IMR-90 (cell line): ENCODE data around the gene ATRNL1. TPM values are rescaled to one million over a fixed set of nuclear protein-coding genes. Genes with fewer than 3 reads are reported as not detected.
A peak's percentile ranks its signal among the peaks of the same experiment; 100 is the strongest.

Source experiments
- ATAC-seq: fragments of 200-7000 bp; cut with Tn5 transposase; 2 replicates; pipeline ENCODE4 v1.9.1; 2020; ENCODE audit warnings: low read depth, mild to moderate bottlenecking, moderate library complexity
- BruUV-seq: library from RNA; stranded (reverse); fragments of 400-500 nt; replicated peaks from 2 replicates; lab custom pipeline; 2021; lab: Mats Ljungman, UMichigan
- CTCF ChIA-PET: fragments of 300-600 bp; formaldehyde crosslinking; extraction: SDS; loops from one replicate; lab custom pipeline; 2021; ENCODE audit warnings: antibody characterized with exemption; lab: Yijun Ruan, JAX
- POLR2A ChIA-PET: fragments of 300-600 bp; sonication (Branson Sonifier 250); formaldehyde crosslinking; loops from one replicate; lab custom pipeline; 2022; ENCODE audit warnings: antibody characterized with exemption; ENCODE audit not compliant: unreplicated experiment; lab: Charles Lee
- DNase-seq: peaks from one replicate; pipeline ENCODE4 v3.0.0; 2013
- H2AFZ ChIP-seq: replicated peaks from 2 replicates; pipeline ENCODE3; 2013; ENCODE audit warnings: low read length, mild to moderate bottlenecking; ENCODE audit not compliant: poor library complexity
- H2AK5ac ChIP-seq: 2 replicates; pipeline ENCODE4 v1.6.1; 2013; ENCODE audit warnings: low read depth, low read length, inconsistent platforms
- H2AK9ac ChIP-seq: replicated peaks from 2 replicates; pipeline ENCODE3; 2013; ENCODE audit warnings: mild to moderate bottlenecking, low read depth, low read length, moderate library complexity; ENCODE audit not compliant: poor library complexity
- H2BK120ac ChIP-seq: 2 replicates; pipeline ENCODE4 v1.6.1; 2013; ENCODE audit warnings: low read depth, low read length, inconsistent platforms
- H2BK15ac ChIP-seq: 3 replicates; pipeline ENCODE4 v1.6.1; 2013; ENCODE audit warnings: low read depth, low read length, inconsistent platforms
- H2BK20ac ChIP-seq: 2 replicates; pipeline ENCODE4 v1.6.1; 2013; ENCODE audit warnings: low read depth, mild to moderate bottlenecking, inconsistent platforms, low read length, moderate library complexity
- H2BK5ac ChIP-seq: 2 replicates; pipeline ENCODE4 v1.6.1; 2013; ENCODE audit warnings: mild to moderate bottlenecking, low read depth, low read length, inconsistent platforms; ENCODE audit not compliant: poor library complexity, severe bottlenecking
- H3K14ac ChIP-seq: replicated peaks from 2 replicates; pipeline ENCODE4 v1.6.1; 2013; ENCODE audit warnings: low read depth, low read length, inconsistent platforms
- H3K18ac ChIP-seq: 2 replicates; pipeline ENCODE4 v1.6.1; 2013; ENCODE audit warnings: low read depth, low read length, control low read depth
- H3K23ac ChIP-seq: 2 replicates; pipeline ENCODE4 v1.6.1; 2013; ENCODE audit warnings: low read depth, low read length, inconsistent platforms
- H3K27ac ChIP-seq: 2 replicates; pipeline ENCODE4 v1.5.1; 2013; ENCODE audit warnings: mild to moderate bottlenecking, control low read depth, low read length; ENCODE audit not compliant: insufficient read depth
- H3K27me3 ChIP-seq: 2 replicates; pipeline ENCODE4 v1.6.1; 2013; ENCODE audit warnings: low read length; ENCODE audit not compliant: control insufficient read depth, insufficient read depth
- H3K36me3 ChIP-seq: 2 replicates; pipeline ENCODE4 v1.6.1; 2013; ENCODE audit warnings: low read length, mixed read lengths; ENCODE audit not compliant: control insufficient read depth, insufficient read depth
- H3K4ac ChIP-seq: 2 replicates; pipeline ENCODE4 v1.6.1; 2013; ENCODE audit warnings: low read depth, low read length, inconsistent platforms
- H3K4me1 ChIP-seq: 2 replicates; pipeline ENCODE4 v1.6.1; 2013; ENCODE audit warnings: low read length, mixed read lengths; ENCODE audit not compliant: control insufficient read depth, insufficient read depth
- H3K4me2 ChIP-seq: 2 replicates; pipeline ENCODE4 v1.6.1; 2013; ENCODE audit warnings: low read depth, mild to moderate bottlenecking, control low read depth, low read length, moderate library complexity
- H3K4me3 ChIP-seq: 2 replicates; pipeline ENCODE4 v1.5.1; 2013; ENCODE audit warnings: low read depth, mild to moderate bottlenecking, control low read depth, low read length, moderate library complexity; ENCODE audit not compliant: insufficient read depth
- H3K56ac ChIP-seq: 2 replicates; pipeline ENCODE4 v1.6.1; 2013; ENCODE audit warnings: low read length, inconsistent platforms; ENCODE audit not compliant: insufficient read depth; ENCODE audit errors: extremely low read depth
- H3K79me1 ChIP-seq, 2 experiments: 2 replicates each; pipeline ENCODE4 v1.6.1; 2013; ENCODE audit warnings: low read length in 2 of 2, inconsistent platforms in 1 of 2, low read depth in 1 of 2
- H3K9ac ChIP-seq: 2 replicates; pipeline ENCODE4 v1.6.1; 2013; ENCODE audit warnings: low read depth, low read length, control low read depth
- H3K9me1 ChIP-seq: 2 replicates; pipeline ENCODE4 v1.6.1; 2013; ENCODE audit warnings: low read length, inconsistent platforms; ENCODE audit not compliant: insufficient read depth
- H3K9me3 ChIP-seq: 2 replicates; pipeline ENCODE4 v1.6.1; 2013; ENCODE audit warnings: low read length; ENCODE audit not compliant: control insufficient read depth, insufficient read depth
- H4K20me1 ChIP-seq: 2 replicates; pipeline ENCODE4 v1.6.1; 2013; ENCODE audit warnings: low read length, inconsistent platforms; ENCODE audit not compliant: insufficient read depth
- H4K5ac ChIP-seq: 2 replicates; pipeline ENCODE4 v1.6.1; 2013; ENCODE audit warnings: mild to moderate bottlenecking, low read depth, low read length, control low read depth
- H4K8ac ChIP-seq, 2 experiments: 2 replicates each; pipeline ENCODE4 v1.6.1; 2013; ENCODE audit warnings: low read depth in 2 of 2, low read length in 2 of 2, control low read depth in 1 of 2, inconsistent platforms in 1 of 2
- H4K91ac ChIP-seq: 2 replicates; pipeline ENCODE4 v1.6.1; 2013; ENCODE audit warnings: low read depth, low read length, inconsistent platforms; ENCODE audit not compliant: insufficient read depth
- BHLHE40 ChIP-seq: fragments of 150-350 bp; IDR thresholded peaks from 2 replicates; pipeline ENCODE4 v1.6.1; 2016; ENCODE audit warnings: mild to moderate bottlenecking, low read depth, low read length
- CEBPB ChIP-seq: IDR thresholded peaks from 2 replicates; pipeline ENCODE4 v1.6.1; 2012; ENCODE audit warnings: low read depth, low read length, improper control_type of control experiment
- CHD1 ChIP-seq: IDR thresholded peaks from 2 replicates; pipeline ENCODE4 v1.6.1; 2012; ENCODE audit warnings: low read depth, low read length, improper control_type of control experiment
- CTCF ChIP-seq: conservative IDR thresholded peaks from 2 replicates; pipeline ENCODE4 v1.5.1; 2012; ENCODE audit warnings: mild to moderate bottlenecking, low read depth, low read length, improper control_type of control experiment
- ELK1 ChIP-seq: fragments of 150-350 bp; IDR thresholded peaks from 2 replicates; pipeline ENCODE4 v1.6.1; 2016; ENCODE audit warnings: low read depth, mild to moderate bottlenecking, low read length, moderate library complexity, borderline replicate concordance
- FOS ChIP-seq: fragments of 150-350 bp; IDR thresholded peaks from 2 replicates; pipeline ENCODE4 v1.6.1; 2016; ENCODE audit warnings: low read depth, low read length
- MAFK ChIP-seq: IDR thresholded peaks from 2 replicates; pipeline ENCODE4 v1.6.1; 2012; ENCODE audit warnings: low read depth, low read length, improper control_type of control experiment
- MAZ ChIP-seq: IDR thresholded peaks from 2 replicates; pipeline ENCODE4 v1.6.1; 2012; ENCODE audit warnings: low read depth, mild to moderate bottlenecking, low read length, improper control_type of control experiment, moderate library complexity, borderline replicate concordance
- MXI1 ChIP-seq: IDR thresholded peaks from 2 replicates; pipeline ENCODE4 v1.6.1; 2012; ENCODE audit warnings: low read depth, mild to moderate bottlenecking, low read length, moderate library complexity, borderline replicate concordance
- NFE2L2 ChIP-seq: fragments of 150-350 bp; IDR thresholded peaks from 2 replicates; pipeline ENCODE4 v1.6.1; 2016; ENCODE audit warnings: low read depth, mild to moderate bottlenecking, low read length
- POLR2A ChIP-seq: IDR thresholded peaks from 2 replicates; pipeline ENCODE4 v1.6.1; 2012; ENCODE audit warnings: mild to moderate bottlenecking, low read depth, low read length
- RAD21 ChIP-seq: IDR thresholded peaks from 2 replicates; pipeline ENCODE4 v1.6.1; 2012; ENCODE audit warnings: low read length, improper control_type of control experiment
- RCOR1 ChIP-seq: IDR thresholded peaks from 2 replicates; pipeline ENCODE4 v1.6.1; 2012; ENCODE audit warnings: mild to moderate bottlenecking, low read length, improper control_type of control experiment; ENCODE audit not compliant: insufficient replicate concordance
- RFX5 ChIP-seq: IDR thresholded peaks from 2 replicates; pipeline ENCODE4 v1.8.0; 2012; ENCODE audit warnings: low read depth, mild to moderate bottlenecking, low read length, moderate library complexity
- SMC3 ChIP-seq: fragments of 150-350 bp; IDR thresholded peaks from 2 replicates; pipeline ENCODE4 v1.6.1; 2016; ENCODE audit warnings: low read depth, mild to moderate bottlenecking, antibody characterized with exemption, low read length, moderate library complexity
- USF2 ChIP-seq: fragments of 150-350 bp; IDR thresholded peaks from 2 replicates; pipeline ENCODE4 v1.6.1; 2017; ENCODE audit warnings: mild to moderate bottlenecking, antibody characterized with exemption, low read length, low read depth
- WGBS, 2 experiments: methylation state at CpG; one replicate each; pipeline versions ENCODE4 v1.1.5 to v1.1.7; 2013; ENCODE audit warnings: missing lambda C conversion rate in 2 of 2; ENCODE audit not compliant: insufficient read length in 1 of 2; ENCODE audit errors: extremely low coverage in 2 of 2; 5-methylcytosine and 5-hydroxymethylcytosine counted together
- dilution Hi-C: fragments of 300-500 bp; cut with HindIII; formaldehyde crosslinking; loops from one replicate; pipeline ENCODE4 v1.14.3; 2018; ENCODE audit warnings: low sequenced_read_pairs; ENCODE audit not compliant: unreplicated experiment
- in situ Hi-C: fragments of 300-500 bp; cut with MboI; formaldehyde crosslinking; loops from 3 replicates; pipeline ENCODE4 v1.14.3; 2019; ENCODE audit warnings: low sequenced_read_pairs, inconsistent platforms, mixed read lengths
- intact Hi-C: fragments of 100-400 bp; cut with micrococcal nuclease; formaldehyde crosslinking; loops from 2 replicates; pipeline ENCODE4 v1.10.0; 2022
- polyA plus RNA-seq, 3 experiments: library from polyadenylated mRNA; depleted of rRNA; stranded (reverse); fragments of >200 nt; gene quantifications; 2 replicates each; pipeline ENCODE4 v1.2.3, GENCODE V29; 2012; ENCODE audit warnings: low replicate concordance in 1 of 3
- total RNA-seq: library from RNA; depleted of rRNA; stranded (reverse); fragments of >200 nt; gene quantifications from 2 replicates; pipeline ENCODE4 v1.2.3, GENCODE V29; 2012

Gene ATRNL1
- total and polyA plus RNA-seq, 2 of the 4 experiments (the other 2 are of a cell fraction): 0.18 to 0.19 TPM

- no peaks in the 10 kb centered on the region for H3K9me3 ChIP-seq
- H3K79me1 ChIP-seq: no peaks in the 10 kb centered on the region
- H3K4me2 ChIP-seq: no peak overlapping the region
- ChIA-PET CTCF (no interaction called here), POLR2A (no interaction called here)
- no peak overlapping the region for H2BK5ac ChIP-seq
- DNase-seq (no peak), ATAC-seq (no peak)
- 0 out of 2 replicates have a peak overlapping the region, but pooled peaks have one; percentile 17 for H2BK120ac ChIP-seq
- H3K4me3 ChIP-seq: no peak overlapping the region
- H3K36me3 ChIP-seq: no peaks in the 10 kb centered on the region
- in situ Hi-C loops (no loop called here), intact Hi-C loops (no loop called here), dilution Hi-C loops (no loop called here)
- no peak overlapping the region for H2AK5ac ChIP-seq
- H2BK20ac ChIP-seq: no peak overlapping the region
- H4K91ac ChIP-seq: no peak overlapping the region
- no CpG with 5 or more reads among the region's 2 CpGs for WGBS, 2 experiments
- no peak overlapping the region for H3K9ac ChIP-seq
- no peak overlapping the region for H4K8ac ChIP-seq
- no peak overlapping the region for H3K23ac ChIP-seq
- no peak overlapping the region for H3K27ac ChIP-seq
- no peaks in the 10 kb centered on the region for H3K27me3 ChIP-seq
- no peak overlapping the region for H4K5ac ChIP-seq
- no peaks in the 10 kb centered on the region for H4K20me1 ChIP-seq
- no TSS peak for BruUV-seq
- no peak for TF ChIP-seq USF2
- TF ChIP-seq FOS: no peak
- no peak for TF ChIP-seq MAZ
- TF ChIP-seq BHLHE40: no peak
- no peak for TF ChIP-seq RFX5
- TF ChIP-seq ELK1: no peak
- TF ChIP-seq CTCF: no peak
- TF ChIP-seq SMC3: no peak
- no peak for TF ChIP-seq RAD21
- no peak for TF ChIP-seq RCOR1
- TF ChIP-seq NFE2L2: no peak
- no peak for TF ChIP-seq CEBPB
- no peak for TF ChIP-seq MAFK
- no peak for TF ChIP-seq CHD1
- no peak for TF ChIP-seq MXI1
- TF ChIP-seq POLR2A: no peak
- H3K14ac ChIP-seq: no peak overlapping the region
- no peak overlapping the region for H2AFZ ChIP-seq
- H3K4me1 ChIP-seq: no peaks in the 10 kb centered on the region
- no peak overlapping the region for H2AK9ac ChIP-seq
- no peak overlapping the region for H2BK15ac ChIP-seq
- H3K56ac ChIP-seq: no peak overlapping the region
- no peak overlapping the region for H3K18ac ChIP-seq
- no peak overlapping the region for H3K4ac ChIP-seq
- no peaks in the 10 kb centered on the region for H3K9me1 ChIP-seq
Measured at GRCh38 chr10:115931309-115931708, 838.1 kb downstream of the ATRNL1 start.
